MM.1S (cell line): ENCODE measurements around the gene GPBP1L1.

Experiments used
- EZH2phosphoT487 ChIP-seq: fragments of 300-600 bp; sonication (generic); IDR thresholded peaks from 2 replicates; pipeline ENCODE4 v1.6.1; 2018; ENCODE audit warnings: antibody characterized with exemption, low read length
- TF ChIP-seq, protein P1 (sequence below): fragments of 300-600 bp; sonication (generic); IDR thresholded peaks from 2 replicates; pipeline ENCODE4 v1.5.1; 2016; ENCODE audit warnings: antibody characterized with exemption, low read length, mixed read lengths

DNA sequence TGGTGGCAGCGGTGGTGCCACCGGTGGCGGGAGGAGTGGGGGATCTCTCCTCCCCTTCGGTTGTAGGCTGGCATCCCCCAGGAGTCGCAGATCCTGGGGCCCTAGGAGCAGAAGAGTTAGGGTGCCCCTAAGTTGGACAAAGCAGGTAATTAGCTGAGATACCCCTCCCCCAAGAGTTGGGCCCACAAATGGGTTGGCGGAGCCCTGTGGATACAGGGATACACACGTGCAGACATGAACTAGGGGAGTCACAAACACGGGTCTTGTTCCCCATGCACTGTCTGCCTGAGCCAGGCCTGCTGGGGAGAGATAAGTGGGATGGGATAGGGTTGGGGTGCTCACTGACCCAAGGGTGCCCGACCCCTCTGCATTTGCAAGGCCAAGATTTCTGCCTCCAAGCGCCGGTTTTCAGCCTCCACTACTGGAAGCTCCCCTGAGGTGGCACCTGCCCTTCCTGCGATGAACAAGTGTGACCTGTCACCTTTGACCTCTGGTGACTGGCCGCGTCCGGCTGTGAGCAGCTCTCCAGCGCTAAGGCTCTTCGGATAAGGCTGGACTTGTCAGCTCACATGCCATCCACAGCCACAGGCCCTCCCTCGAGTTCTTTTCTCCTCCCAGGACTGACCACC is 64.3 kb downstream of the GPBP1L1 start:
- TF ChIP-seq, protein P1, sequence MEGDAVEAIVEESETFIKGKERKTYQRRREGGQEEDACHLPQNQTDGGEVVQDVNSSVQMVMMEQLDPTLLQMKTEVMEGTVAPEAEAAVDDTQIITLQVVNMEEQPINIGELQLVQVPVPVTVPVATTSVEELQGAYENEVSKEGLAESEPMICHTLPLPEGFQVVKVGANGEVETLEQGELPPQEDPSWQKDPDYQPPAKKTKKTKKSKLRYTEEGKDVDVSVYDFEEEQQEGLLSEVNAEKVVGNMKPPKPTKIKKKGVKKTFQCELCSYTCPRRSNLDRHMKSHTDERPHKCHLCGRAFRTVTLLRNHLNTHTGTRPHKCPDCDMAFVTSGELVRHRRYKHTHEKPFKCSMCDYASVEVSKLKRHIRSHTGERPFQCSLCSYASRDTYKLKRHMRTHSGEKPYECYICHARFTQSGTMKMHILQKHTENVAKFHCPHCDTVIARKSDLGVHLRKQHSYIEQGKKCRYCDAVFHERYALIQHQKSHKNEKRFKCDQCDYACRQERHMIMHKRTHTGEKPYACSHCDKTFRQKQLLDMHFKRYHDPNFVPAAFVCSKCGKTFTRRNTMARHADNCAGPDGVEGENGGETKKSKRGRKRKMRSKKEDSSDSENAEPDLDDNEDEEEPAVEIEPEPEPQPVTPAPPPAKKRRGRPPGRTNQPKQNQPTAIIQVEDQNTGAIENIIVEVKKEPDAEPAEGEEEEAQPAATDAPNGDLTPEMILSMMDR = no peak
- no peak for TF ChIP-seq EZH2phosphoT487
